Islet precursor cell (in vitro differentiated cells): ENCODE data around the gene RIOX2.
"Not testable (repeated sequence)": the region's sequence is repeated elsewhere in the genome, so short reads cannot be mapped to it uniquely, and the experiment has no call there.

Experiments used
- DNase-seq: peaks from one replicate; pipeline ENCODE4 v3.0.0-alpha.2; 2018

The RIOX2 gene

GRCh38 chr3:97971679-97972567 is at the start of gene RIOX2:
RIOX2 (minus strand) TSS chr3:97972431; CDS start chr3:97967593, 4,838 bp downstream.
- peak; percentile 86 for DNase-seq

- DNase-seq = no peak
These were observed 48.2 kb upstream of the RIOX2 start for GRCh38 chr3:98020412-98020811.

GRCh38 chr3:98018301-98018700 is 46.1 kb upstream of the RIOX2 start:
- DNase-seq = no peak

GRCh38 chr3:98014268-98014585 is 42.0 kb upstream of the RIOX2 start:
- DNase-seq = no peak

GRCh38 chr3:98013411-98014267 is 41.4 kb upstream of the RIOX2 start:
- no peak for DNase-seq

GRCh38 chr3:98012979-98013378 is 40.7 kb upstream of the RIOX2 start:
- no peak for DNase-seq

- not testable (repeated sequence) for DNase-seq
These were observed 38.7 kb upstream of the RIOX2 start for GRCh38 chr3:98010883-98011449.

GRCh38 chr3:98010194-98010882 is 38.1 kb upstream of the RIOX2 start:
- no peak for DNase-seq

GRCh38 chr3:98008855-98009254 is 36.6 kb upstream of the RIOX2 start:
- no peak for DNase-seq

GRCh38 chr3:98005438-98005837 is 33.2 kb upstream of the RIOX2 start:
- no peak for DNase-seq

- DNase-seq = no peak
These were observed 32.5 kb upstream of the RIOX2 start for GRCh38 chr3:98004721-98005120.

GRCh38 chr3:98003306-98003969 is 31.2 kb upstream of the RIOX2 start:
- DNase-seq = no peak

GRCh38 chr3:98002717-98003116 is 30.5 kb upstream of the RIOX2 start:
- no peak for DNase-seq

GRCh38 chr3:97999994-98000393 is 27.8 kb upstream of the RIOX2 start:
- no peak for DNase-seq

GRCh38 chr3:97999103-97999502 is 26.9 kb upstream of the RIOX2 start:
- DNase-seq = no peak

- DNase-seq = no peak
These were observed 24.8 kb upstream of the RIOX2 start for GRCh38 chr3:97996988-97997387.

GRCh38 chr3:97994328-97994945 is 22.2 kb upstream of the RIOX2 start:
- DNase-seq = no peak

- no peak for DNase-seq
These were observed 21.3 kb upstream of the RIOX2 start for GRCh38 chr3:97993526-97993925.

GRCh38 chr3:97992547-97993173 is 20.4 kb upstream of the RIOX2 start:
- DNase-seq = no peak

GRCh38 chr3:97991293-97991682 is 19.1 kb upstream of the RIOX2 start:
- no peak for DNase-seq

- DNase-seq = no peak
These were observed 18.5 kb upstream of the RIOX2 start for GRCh38 chr3:97990624-97991292.
